ENCODE data around the gene CPB2. TPM values are rescaled to one million over a fixed set of nuclear protein-coding genes. Genes with fewer than 3 reads are reported as not detected.

The CPB2 gene
- total RNA-seq, 1 donor from 2014 or later, result not detected

GRCh38 chr13:46101002-46101401, 3.8 kb downstream of the CPB2 start:
- peaks cover 6% of the 10 kb centered on the region for H3K27me3 Mint-ChIP-seq (ENCODE audit: unreplicated experiment)
- H3K4me1 Mint-ChIP-seq (ENCODE audit: unreplicated experiment), result peaks cover 24% of the 10 kb centered on the region
- no peaks in the 10 kb centered on the region for H3K9me3 Mint-ChIP-seq (ENCODE audit: unreplicated experiment)
- DNase-seq (ENCODE audit: low spot score), result no peak
- TF ChIP-seq, protein P1, sequence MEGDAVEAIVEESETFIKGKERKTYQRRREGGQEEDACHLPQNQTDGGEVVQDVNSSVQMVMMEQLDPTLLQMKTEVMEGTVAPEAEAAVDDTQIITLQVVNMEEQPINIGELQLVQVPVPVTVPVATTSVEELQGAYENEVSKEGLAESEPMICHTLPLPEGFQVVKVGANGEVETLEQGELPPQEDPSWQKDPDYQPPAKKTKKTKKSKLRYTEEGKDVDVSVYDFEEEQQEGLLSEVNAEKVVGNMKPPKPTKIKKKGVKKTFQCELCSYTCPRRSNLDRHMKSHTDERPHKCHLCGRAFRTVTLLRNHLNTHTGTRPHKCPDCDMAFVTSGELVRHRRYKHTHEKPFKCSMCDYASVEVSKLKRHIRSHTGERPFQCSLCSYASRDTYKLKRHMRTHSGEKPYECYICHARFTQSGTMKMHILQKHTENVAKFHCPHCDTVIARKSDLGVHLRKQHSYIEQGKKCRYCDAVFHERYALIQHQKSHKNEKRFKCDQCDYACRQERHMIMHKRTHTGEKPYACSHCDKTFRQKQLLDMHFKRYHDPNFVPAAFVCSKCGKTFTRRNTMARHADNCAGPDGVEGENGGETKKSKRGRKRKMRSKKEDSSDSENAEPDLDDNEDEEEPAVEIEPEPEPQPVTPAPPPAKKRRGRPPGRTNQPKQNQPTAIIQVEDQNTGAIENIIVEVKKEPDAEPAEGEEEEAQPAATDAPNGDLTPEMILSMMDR (IDR thresholded peaks at IDR 0.05; ENCODE audit: unreplicated experiment), result no peak
- peak overlapping the region; percentile 76 for H3K27ac Mint-ChIP-seq (ENCODE audit: unreplicated experiment)
- no peaks in the 10 kb centered on the region for H3K36me3 Mint-ChIP-seq (ENCODE audit: low read depth, unreplicated experiment)
- H3K4me3 Mint-ChIP-seq (ENCODE audit: unreplicated experiment), result no peak overlapping the region

DNA sequence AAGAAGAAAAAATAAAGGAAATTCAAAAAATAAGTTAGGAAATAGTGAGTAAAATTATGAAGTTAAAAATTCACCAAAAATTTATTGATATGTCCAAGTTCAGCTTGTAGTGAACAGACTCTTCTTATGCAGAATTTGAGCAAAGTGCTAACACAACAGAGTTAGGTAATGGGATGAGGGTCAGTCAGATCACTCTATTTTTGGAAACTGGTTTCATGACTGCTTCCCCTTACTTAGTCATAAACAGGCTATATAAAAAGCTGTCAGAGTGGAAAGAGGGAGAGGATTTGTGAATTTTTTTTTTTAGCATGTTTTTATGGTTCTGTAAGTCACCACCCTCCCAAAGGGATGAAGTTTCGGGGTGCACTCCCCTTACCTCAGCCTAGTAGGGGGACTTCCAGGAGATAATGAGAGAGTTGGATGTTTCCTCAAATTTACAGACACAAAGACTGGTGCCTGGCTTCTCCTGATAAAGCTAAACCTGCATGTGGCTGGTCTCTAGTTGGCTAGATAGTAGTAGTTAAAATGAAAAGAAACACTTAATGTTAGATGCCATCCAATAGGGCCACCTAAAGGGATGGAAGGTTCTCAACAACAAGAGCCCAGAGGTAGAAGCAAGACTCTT, 4.5 kb downstream of the CPB2 start:
- peak overlapping the region; percentile 37 for H3K4me3 Mint-ChIP-seq (ENCODE audit: unreplicated experiment)
- DNase-seq (ENCODE audit: low spot score), result no peak
- TF ChIP-seq, protein P1 (IDR thresholded peaks at IDR 0.05; ENCODE audit: unreplicated experiment), result no peak
- no peak overlapping the region for H3K27ac Mint-ChIP-seq (ENCODE audit: unreplicated experiment)
- H3K4me1 Mint-ChIP-seq (ENCODE audit: unreplicated experiment), result peaks cover 24% of the 10 kb centered on the region
- no peaks in the 10 kb centered on the region for H3K36me3 Mint-ChIP-seq (ENCODE audit: low read depth, unreplicated experiment)
- peaks cover 6% of the 10 kb centered on the region for H3K27me3 Mint-ChIP-seq (ENCODE audit: unreplicated experiment)
- H3K9me3 Mint-ChIP-seq (ENCODE audit: unreplicated experiment), result no peaks in the 10 kb centered on the region

DNA sequence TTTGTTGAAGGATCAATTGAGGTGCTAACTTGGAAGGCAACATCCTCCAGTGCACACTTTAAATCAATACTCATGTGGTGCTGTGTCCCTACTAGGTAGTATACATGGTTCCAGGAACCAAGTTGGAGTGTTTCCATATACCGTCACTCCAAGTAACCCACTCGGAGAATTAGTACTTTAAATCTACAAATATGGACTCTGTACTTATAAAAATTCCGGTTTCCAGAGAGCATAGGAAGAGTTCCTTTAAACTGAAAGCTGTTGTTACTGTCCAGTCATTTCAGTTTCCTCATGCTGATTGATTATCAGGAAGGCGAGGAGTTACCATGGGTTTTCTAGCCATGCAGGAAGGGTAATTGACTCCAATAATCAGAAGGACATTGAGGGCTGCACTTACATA, 7.2 kb downstream of the CPB2 start:
- H3K9me3 Mint-ChIP-seq (ENCODE audit: unreplicated experiment), result no peaks in the 10 kb centered on the region
- no peak overlapping the region for H3K27ac Mint-ChIP-seq (ENCODE audit: unreplicated experiment)
- H3K36me3 Mint-ChIP-seq (ENCODE audit: low read depth, unreplicated experiment), result no peaks in the 10 kb centered on the region
- no peak for DNase-seq (ENCODE audit: low spot score)
- no peak overlapping the region for H3K4me3 Mint-ChIP-seq (ENCODE audit: unreplicated experiment)
- H3K27me3 Mint-ChIP-seq (ENCODE audit: unreplicated experiment), result peaks cover 6% of the 10 kb centered on the region
- TF ChIP-seq, protein P1 (IDR thresholded peaks at IDR 0.05; ENCODE audit: unreplicated experiment), result no peak
- peaks cover 24% of the 10 kb centered on the region for H3K4me1 Mint-ChIP-seq (ENCODE audit: unreplicated experiment)

DNA sequence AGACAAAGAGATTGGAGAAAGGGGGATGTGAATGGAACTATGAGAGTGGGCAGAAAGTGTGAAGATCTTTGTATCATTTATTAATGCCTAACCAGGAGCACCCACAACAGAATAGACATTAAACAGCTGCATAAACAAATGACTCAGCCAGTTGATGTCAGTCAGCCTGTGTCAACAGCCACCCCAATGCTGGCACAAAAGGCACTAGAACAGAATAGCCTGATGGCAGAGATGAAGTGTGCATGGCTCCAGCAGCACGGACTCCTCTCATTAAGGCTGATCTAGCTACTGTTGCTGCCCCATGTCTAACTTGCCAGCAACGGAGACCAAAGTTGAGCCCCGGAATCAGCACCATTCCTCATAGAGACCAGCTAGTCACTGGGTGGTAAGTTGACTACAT, 7.8 kb downstream of the CPB2 start:
- Mint-ChIP-seq H3K36me3 (ENCODE audit: low read depth, unreplicated experiment) (no peaks in the 10 kb centered on the region), H3K27ac (ENCODE audit: unreplicated experiment) (no peak overlapping the region), H3K4me1 (ENCODE audit: unreplicated experiment) (peaks cover 21% of the 10 kb centered on the region), H3K27me3 (ENCODE audit: unreplicated experiment) (peaks cover 6% of the 10 kb centered on the region), H3K9me3 (ENCODE audit: unreplicated experiment) (no peaks in the 10 kb centered on the region), H3K4me3 (ENCODE audit: unreplicated experiment) (no peak overlapping the region)
- TF ChIP-seq, protein P1 (IDR thresholded peaks at IDR 0.05; ENCODE audit: unreplicated experiment), result no peak
- no peak for DNase-seq (ENCODE audit: low spot score)

- DNase-seq (ENCODE audit: low spot score), result no peak
- TF ChIP-seq, protein P1 (IDR thresholded peaks at IDR 0.05; ENCODE audit: unreplicated experiment), result no peak
- Mint-ChIP-seq H3K36me3 (ENCODE audit: low read depth, unreplicated experiment) (no peaks in the 10 kb centered on the region), H3K27me3 (ENCODE audit: unreplicated experiment) (peaks cover 6% of the 10 kb centered on the region), H3K4me1 (ENCODE audit: unreplicated experiment) (peaks cover 8% of the 10 kb centered on the region), H3K9me3 (ENCODE audit: unreplicated experiment) (no peaks in the 10 kb centered on the region), H3K27ac (ENCODE audit: unreplicated experiment) (no peak overlapping the region), H3K4me3 (ENCODE audit: unreplicated experiment) (no peak overlapping the region)
Measured at GRCh38 chr13:46094478-46094877, 10.4 kb downstream of the CPB2 start.
